Measurements from ENCODE around the gene TRAF7. TPM values are rescaled to one million over a fixed set of nuclear protein-coding genes. Genes with fewer than 3 reads are reported as not detected.

The TRAF7 gene
- total RNA-seq, 1 donor from 2014 or later = 66.1 TPM

GRCh38 chr16:2173916-2174315 lies 18.3 kb downstream of the TRAF7 start:
- DNase-seq (ENCODE audit: low spot score in 2 of 2, unreplicated experiment in 2 of 2) = no peak
- Mint-ChIP-seq H3K4me1 (no peaks in the 10 kb centered on the region), H3K36me3 (peaks cover 19% of the 10 kb centered on the region), H3K27ac (no peak overlapping the region), H3K4me3 (no peak overlapping the region), H3K27me3 (ENCODE audit: low read depth) (no peaks in the 10 kb centered on the region), H3K9me3 (no peaks in the 10 kb centered on the region)
- TF ChIP-seq CTCF (IDR thresholded peaks at IDR 0.05; ENCODE audit: unreplicated experiment) = no peak

GRCh38 chr16:2174396-2175131 lies 19.0 kb downstream of the TRAF7 start:
- no peak for DNase-seq (ENCODE audit: low spot score in 2 of 2, unreplicated experiment in 2 of 2)
- no peak overlapping the region for H3K4me3 Mint-ChIP-seq
- no peaks in the 10 kb centered on the region for H3K9me3 Mint-ChIP-seq
- no peak overlapping the region for H3K27ac Mint-ChIP-seq
- peaks cover 19% of the 10 kb centered on the region for H3K36me3 Mint-ChIP-seq
- H3K4me1 Mint-ChIP-seq = no peaks in the 10 kb centered on the region
- H3K27me3 Mint-ChIP-seq (ENCODE audit: low read depth) = no peaks in the 10 kb centered on the region
- no peak for TF ChIP-seq CTCF (IDR thresholded peaks at IDR 0.05; ENCODE audit: unreplicated experiment)

GRCh38 chr16:2175454-2175853 lies 19.9 kb downstream of the TRAF7 start:
- Mint-ChIP-seq H3K4me1 (no peaks in the 10 kb centered on the region), H3K4me3 (no peak overlapping the region), H3K36me3 (peaks cover 19% of the 10 kb centered on the region), H3K27me3 (ENCODE audit: low read depth) (no peaks in the 10 kb centered on the region), H3K27ac (no peak overlapping the region), H3K9me3 (no peaks in the 10 kb centered on the region)
- no peak for DNase-seq (ENCODE audit: low spot score in 2 of 2, unreplicated experiment in 2 of 2)
- no peak for TF ChIP-seq CTCF (IDR thresholded peaks at IDR 0.05; ENCODE audit: unreplicated experiment)

- H3K9me3 Mint-ChIP-seq = no peaks in the 10 kb centered on the region
- no peak overlapping the region for H3K4me3 Mint-ChIP-seq
- no peak for TF ChIP-seq CTCF (IDR thresholded peaks at IDR 0.05; ENCODE audit: unreplicated experiment)
- H3K36me3 Mint-ChIP-seq = peaks cover 19% of the 10 kb centered on the region
- H3K27ac Mint-ChIP-seq = no peak overlapping the region
- no peaks in the 10 kb centered on the region for H3K4me1 Mint-ChIP-seq
- H3K27me3 Mint-ChIP-seq (ENCODE audit: low read depth) = no peaks in the 10 kb centered on the region
- DNase-seq (ENCODE audit: low spot score in 2 of 2, unreplicated experiment in 2 of 2) = no peak
Observed at GRCh38 chr16:2176047-2176446, 20.5 kb downstream of the TRAF7 start.

GRCh38 chr16:2177101-2177500 lies 21.5 kb downstream of the TRAF7 start:
- no peaks in the 10 kb centered on the region for H3K27me3 Mint-ChIP-seq (ENCODE audit: low read depth)
- no peak for TF ChIP-seq CTCF (IDR thresholded peaks at IDR 0.05; ENCODE audit: unreplicated experiment)
- no peak overlapping the region for H3K4me3 Mint-ChIP-seq

More at GRCh38 chr16:2177101-2177500, 21.5 kb downstream of the TRAF7 start:
- no peaks in the 10 kb centered on the region for H3K4me1 Mint-ChIP-seq
- DNase-seq (ENCODE audit: low spot score in 2 of 2, unreplicated experiment in 2 of 2) = no peak
- no peak overlapping the region for H3K27ac Mint-ChIP-seq
- H3K9me3 Mint-ChIP-seq = no peaks in the 10 kb centered on the region
- H3K36me3 Mint-ChIP-seq = peaks cover 17% of the 10 kb centered on the region
